Measurements from ENCODE around the gene ZNRF4. TPM values are rescaled to one million over a fixed set of nuclear protein-coding genes. Genes with fewer than 3 reads are reported as not detected.

Gene ZNRF4
- total and polyA plus RNA-seq, 12 donors: not detected

GRCh38 chr19:5478241-5478924 lies 23.2 kb downstream of the ZNRF4 start:
- intact Hi-C loops (cut with DNase I): no loop called here
- Histone ChIP-seq H3K9me3 (replicated peaks in 1 of 3) (peaks cover 0 to 8% (median 0%) of the 10 kb centered on the region in 3 donors), H3K4me1 (replicated peaks in 1 of 2) (no peaks in the 10 kb centered on the region), H3K27ac (no peak overlapping the region), H3K4me3 (no peak overlapping the region), H3K36me3 (replicated peaks in 1 of 2) (no peaks in the 10 kb centered on the region), H3K27me3 (peaks cover 11% of the 10 kb centered on the region)
- 19 to 37% (median 23%) methylated on average over 13 to 32 of the region's 32 CpGs for WGBS, 4 donors
- no peak for DNase-seq
- TF ChIP-seq CTCF (IDR thresholded peaks at IDR 0.05) (no peak), POLR2A (IDR thresholded peaks at IDR 0.05) (no peak)

- H3K27ac ChIP-seq: no peak overlapping the region
- H3K4me3 ChIP-seq: no peak overlapping the region
- 62 to 80% (median 68%) methylated on average over 8 of the region's 8 CpGs for WGBS, 4 donors
- TF ChIP-seq CTCF (IDR thresholded peaks at IDR 0.05) (no peak), POLR2A (IDR thresholded peaks at IDR 0.05) (no peak)
- no peak for DNase-seq
- peaks cover 0 to 8% (median 0%) of the 10 kb centered on the region in 3 donors for H3K9me3 ChIP-seq (replicated peaks in 1 of 3)
- no peaks in the 10 kb centered on the region for H3K4me1 ChIP-seq (replicated peaks in 1 of 2)
- intact Hi-C loops (cut with DNase I): no loop called here
- no peaks in the 10 kb centered on the region for H3K36me3 ChIP-seq (replicated peaks in 1 of 2)
- H3K27me3 ChIP-seq: peaks cover 11% of the 10 kb centered on the region
Observed at GRCh38 chr19:5478925-5479588, 23.8 kb downstream of the ZNRF4 start.

GRCh38 chr19:5479958-5480357 lies 24.7 kb downstream of the ZNRF4 start:
- WGBS, 4 donors: 14 to 22% (median 14%) methylated on average over 14 of the region's 14 CpGs; no CpG with 5 or more reads in 1 of the 4 donors
- H3K27me3 ChIP-seq: peaks cover 11% of the 10 kb centered on the region
- TF ChIP-seq POLR2A (IDR thresholded peaks at IDR 0.05) (no peak), CTCF (IDR thresholded peaks at IDR 0.05) (no peak)
- H3K4me1 ChIP-seq (replicated peaks in 1 of 2): no peaks in the 10 kb centered on the region
- no peak overlapping the region for H3K4me3 ChIP-seq
- intact Hi-C loops (cut with DNase I): loop anchor here in 1 of 2 donors (10.0 kb wide), 1 partner anchor 435 kb away; no protein-coding TSS in a partner anchor
- peaks cover 0 to 8% (median 0%) of the 10 kb centered on the region in 3 donors for H3K9me3 ChIP-seq (replicated peaks in 1 of 3)
- DNase-seq: no peak
- H3K27ac ChIP-seq: no peak overlapping the region
- no peaks in the 10 kb centered on the region for H3K36me3 ChIP-seq (replicated peaks in 1 of 2)

GRCh38 chr19:5480427-5480836 lies 25.2 kb downstream of the ZNRF4 start:
- Histone ChIP-seq H3K4me1 (replicated peaks in 1 of 2) (no peaks in the 10 kb centered on the region), H3K4me3 (no peak overlapping the region)
- intact Hi-C loops (cut with DNase I): loop anchor here in 1 of 2 donors (10.0 kb wide), 1 partner anchor 436 kb away; no protein-coding TSS in a partner anchor

More at GRCh38 chr19:5480427-5480836, 25.2 kb downstream of the ZNRF4 start:
- Histone ChIP-seq H3K36me3 (replicated peaks in 1 of 2) (no peaks in the 10 kb centered on the region), H3K27me3 (peaks cover 11% of the 10 kb centered on the region), H3K9me3 (replicated peaks in 1 of 3) (peaks cover 0 to 8% (median 0%) of the 10 kb centered on the region in 3 donors), H3K27ac (no peak overlapping the region)
- TF ChIP-seq CTCF (IDR thresholded peaks at IDR 0.05): peak; percentile 10 to 48 (median 36)
- no peak for TF ChIP-seq POLR2A (IDR thresholded peaks at IDR 0.05)
- DNase-seq: peak in 6 of 7 donors; percentile 18 to 58 (median 25)
- WGBS, 4 donors: 29 to 45% (median 37%) methylated on average over 6 of the region's 6 CpGs
